ENCODE data around the gene PDAP1.
"Not testable (repeated sequence)": the region's sequence is repeated elsewhere in the genome, so short reads cannot be mapped to it uniquely, and the experiment has no call there.

Gene PDAP1

DNA sequence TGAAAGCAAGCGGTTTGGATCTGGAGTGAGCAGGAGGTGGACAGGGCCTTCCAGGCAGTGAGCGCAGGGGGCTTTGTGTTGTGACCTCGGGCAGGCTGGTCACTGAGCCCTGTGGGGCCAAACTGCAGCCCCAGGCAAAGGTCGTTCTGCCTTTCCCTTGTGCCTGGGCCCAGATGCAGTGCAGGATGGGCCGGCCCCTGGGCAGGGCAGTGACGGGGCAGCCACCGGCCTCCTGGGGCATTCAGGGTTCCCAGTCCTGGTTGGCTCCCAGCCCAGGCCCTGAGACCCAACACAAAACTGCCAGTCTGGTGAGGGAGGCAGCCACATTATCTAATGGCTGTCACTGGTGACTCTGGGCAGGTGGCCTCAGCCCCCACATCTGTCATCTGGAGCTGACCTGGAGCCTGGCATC is 26.7 kb downstream of the PDAP1 start:
- H3K27ac ChIP-seq: no peak overlapping the region
- peaks cover 37% of the 10 kb centered on the region for H3K36me3 ChIP-seq (replicated peaks)
- in situ Hi-C loops (cut with HindIII; ENCODE audit: low pct_ligation_motif_present, low sequenced_read_pairs): no loop called here
- no peak for DNase-seq
- TF ChIP-seq, protein P1, sequence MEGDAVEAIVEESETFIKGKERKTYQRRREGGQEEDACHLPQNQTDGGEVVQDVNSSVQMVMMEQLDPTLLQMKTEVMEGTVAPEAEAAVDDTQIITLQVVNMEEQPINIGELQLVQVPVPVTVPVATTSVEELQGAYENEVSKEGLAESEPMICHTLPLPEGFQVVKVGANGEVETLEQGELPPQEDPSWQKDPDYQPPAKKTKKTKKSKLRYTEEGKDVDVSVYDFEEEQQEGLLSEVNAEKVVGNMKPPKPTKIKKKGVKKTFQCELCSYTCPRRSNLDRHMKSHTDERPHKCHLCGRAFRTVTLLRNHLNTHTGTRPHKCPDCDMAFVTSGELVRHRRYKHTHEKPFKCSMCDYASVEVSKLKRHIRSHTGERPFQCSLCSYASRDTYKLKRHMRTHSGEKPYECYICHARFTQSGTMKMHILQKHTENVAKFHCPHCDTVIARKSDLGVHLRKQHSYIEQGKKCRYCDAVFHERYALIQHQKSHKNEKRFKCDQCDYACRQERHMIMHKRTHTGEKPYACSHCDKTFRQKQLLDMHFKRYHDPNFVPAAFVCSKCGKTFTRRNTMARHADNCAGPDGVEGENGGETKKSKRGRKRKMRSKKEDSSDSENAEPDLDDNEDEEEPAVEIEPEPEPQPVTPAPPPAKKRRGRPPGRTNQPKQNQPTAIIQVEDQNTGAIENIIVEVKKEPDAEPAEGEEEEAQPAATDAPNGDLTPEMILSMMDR (IDR thresholded peaks at IDR 0.05; ENCODE audit: low read depth, low read length, missing control alignments): no peak
- H3K27me3 ChIP-seq (replicated peaks): no peaks in the 10 kb centered on the region
- no peak overlapping the region for H3K4me3 ChIP-seq (ENCODE audit: low read depth, low read length)

DNA sequence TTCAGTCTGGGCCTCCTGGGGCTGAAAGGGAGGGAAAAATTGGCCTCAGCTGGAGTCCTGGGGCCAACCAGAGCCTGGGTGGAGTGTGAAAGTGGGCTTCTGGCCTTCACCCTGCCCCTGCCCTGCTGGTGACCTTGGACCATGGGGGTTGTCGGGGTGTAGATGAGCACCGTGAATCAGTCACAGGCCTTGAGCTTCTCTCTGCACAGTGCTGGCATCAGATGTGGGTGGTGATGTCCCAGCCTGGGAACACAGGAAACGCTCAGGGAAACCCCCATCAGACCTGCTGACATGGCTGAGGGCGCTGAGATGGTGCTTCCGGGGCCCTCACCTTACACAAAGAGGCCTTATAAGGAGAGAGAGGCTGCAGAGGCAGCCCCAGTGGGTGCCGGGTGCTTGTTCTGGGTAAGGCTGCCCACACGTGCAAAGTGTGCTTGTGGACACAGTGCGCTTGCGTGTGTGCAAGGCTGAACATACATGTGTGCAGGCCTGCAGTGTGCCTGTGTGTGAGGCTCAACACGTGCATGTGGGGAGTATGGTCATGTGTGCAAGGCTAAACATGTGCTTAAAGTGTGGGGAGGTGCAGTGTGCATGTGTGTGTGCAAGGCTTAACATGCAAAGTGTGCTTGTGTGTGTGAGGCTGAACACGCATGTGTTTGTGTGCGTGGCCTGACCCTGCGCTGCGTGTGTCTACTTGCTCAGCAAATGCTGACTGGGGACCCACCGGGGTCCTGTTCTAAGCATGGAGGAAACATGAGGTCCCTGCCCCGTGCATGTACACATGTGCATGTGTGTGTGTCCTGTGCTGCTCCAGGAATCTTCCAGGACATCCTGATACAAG is 27.4 kb downstream of the PDAP1 start:
- no peaks in the 10 kb centered on the region for H3K27me3 ChIP-seq (replicated peaks)
- DNase-seq: no peak
- in situ Hi-C loops (cut with HindIII; ENCODE audit: low pct_ligation_motif_present, low sequenced_read_pairs): no loop called here
- peaks cover 34% of the 10 kb centered on the region for H3K36me3 ChIP-seq (replicated peaks)
- TF ChIP-seq, protein P1 (IDR thresholded peaks at IDR 0.05; ENCODE audit: low read depth, low read length, missing control alignments): no peak
- H3K4me3 ChIP-seq (ENCODE audit: low read depth, low read length): no peak overlapping the region
- peak overlapping the region; percentile 80 for H3K27ac ChIP-seq

DNA sequence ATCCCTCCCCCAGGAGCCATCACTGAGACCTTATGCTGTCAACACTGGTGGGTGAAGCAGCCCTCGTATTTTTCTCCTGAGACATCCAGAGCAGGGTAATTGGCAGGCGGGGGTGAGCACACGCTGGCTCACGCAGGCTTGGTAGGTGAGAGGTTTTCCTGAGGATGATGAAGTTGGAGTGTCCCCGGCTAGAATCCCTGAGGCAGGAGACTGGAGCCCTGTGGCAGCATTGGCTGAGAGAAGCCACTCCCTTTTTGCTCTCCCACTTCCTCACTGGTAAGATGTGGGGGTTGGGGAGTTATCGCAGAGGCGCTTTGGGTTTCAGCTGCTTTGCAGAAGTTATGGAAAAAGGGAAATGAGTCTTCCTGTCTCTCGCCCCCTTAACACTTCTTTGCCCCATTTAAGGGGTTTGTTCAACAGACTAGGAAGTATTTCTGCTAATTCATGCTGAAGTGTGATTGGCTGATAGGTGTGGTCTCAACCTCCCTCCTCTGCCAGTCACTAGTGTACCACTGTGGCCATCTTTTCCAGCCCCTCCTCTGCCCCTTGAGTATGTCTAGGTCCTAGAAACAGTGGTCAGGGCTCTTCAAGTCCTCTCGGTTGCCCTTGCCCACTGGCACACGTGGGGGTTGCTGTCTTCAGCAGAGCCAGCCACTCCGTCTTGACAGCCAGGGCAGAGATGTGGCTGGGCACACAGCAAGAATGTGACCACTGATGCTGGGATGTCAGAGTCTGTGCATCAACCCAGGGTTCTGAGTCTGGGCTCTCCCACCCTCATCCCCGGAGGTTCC is 28.2 kb downstream of the PDAP1 start:
- H3K36me3 ChIP-seq (replicated peaks): peaks cover 27% of the 10 kb centered on the region
- peak; percentile 52 for DNase-seq
- no peak overlapping the region for H3K4me3 ChIP-seq (ENCODE audit: low read depth, low read length)
- no peaks in the 10 kb centered on the region for H3K27me3 ChIP-seq (replicated peaks)
- TF ChIP-seq, protein P1 (IDR thresholded peaks at IDR 0.05; ENCODE audit: low read depth, low read length, missing control alignments): no peak
- peak overlapping the region; percentile 80 for H3K27ac ChIP-seq
- in situ Hi-C loops (cut with HindIII; ENCODE audit: low pct_ligation_motif_present, low sequenced_read_pairs): no loop called here

DNA sequence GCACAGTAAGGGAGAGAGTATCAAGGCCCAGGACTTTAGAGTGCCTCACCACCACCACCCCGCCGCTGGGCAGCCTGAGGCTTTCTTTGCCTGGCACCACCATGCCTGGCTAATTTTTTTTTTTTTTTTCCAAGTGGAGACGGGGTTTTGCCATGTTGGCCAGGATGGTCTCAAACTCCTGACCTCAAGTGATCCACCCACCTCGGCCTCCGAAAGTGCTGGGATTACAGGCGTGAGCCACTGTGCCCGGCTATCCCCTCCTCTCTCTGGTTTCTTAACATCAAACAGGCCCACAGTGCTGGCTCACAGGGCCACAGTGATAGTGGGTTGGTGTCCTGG is 28.7 kb downstream of the PDAP1 start:
- H3K27me3 ChIP-seq (replicated peaks); in situ Hi-C loops (cut with HindIII; ENCODE audit: low pct_ligation_motif_present, low sequenced_read_pairs); DNase-seq; H3K4me3 ChIP-seq (ENCODE audit: low read depth, low read length): not testable (repeated sequence)
- peak overlapping the region; percentile 80 for H3K27ac ChIP-seq
- H3K36me3 ChIP-seq (replicated peaks): peaks cover 27% of the 10 kb centered on the region

DNA sequence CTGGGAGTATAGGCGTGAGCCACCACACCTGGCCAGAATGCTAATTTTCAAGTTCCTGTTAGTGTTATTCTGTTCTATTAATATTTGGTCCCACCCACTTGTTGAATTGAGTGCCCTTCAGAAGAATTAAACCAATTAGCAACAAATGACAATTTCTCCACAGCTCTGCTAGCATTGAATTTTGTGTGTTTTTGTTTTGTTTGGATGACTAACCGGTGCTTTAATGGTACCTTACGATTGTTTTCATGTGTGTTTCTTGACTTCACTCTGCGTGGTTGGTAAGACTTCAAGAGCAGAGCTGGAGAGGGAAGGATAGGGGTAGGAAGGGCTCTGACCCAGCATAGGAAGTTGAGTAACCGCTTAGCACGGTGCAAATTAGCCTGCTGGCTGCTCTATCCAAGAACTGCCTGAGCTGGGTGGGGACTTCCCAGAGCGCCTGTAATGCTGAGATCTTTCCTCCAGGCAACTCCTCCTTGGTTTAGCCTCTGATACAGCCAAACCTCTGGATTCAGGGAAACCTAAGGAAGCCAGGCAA is 29.3 kb downstream of the PDAP1 start:
- DNase-seq: peak; percentile 85
- no peak overlapping the region for H3K4me3 ChIP-seq (ENCODE audit: low read depth, low read length)
- no peaks in the 10 kb centered on the region for H3K27me3 ChIP-seq (replicated peaks)
- TF ChIP-seq, protein P1 (IDR thresholded peaks at IDR 0.05; ENCODE audit: low read depth, low read length, missing control alignments): peak; percentile 10
- peak overlapping the region; percentile 80 for H3K27ac ChIP-seq
- H3K36me3 ChIP-seq (replicated peaks): peaks cover 27% of the 10 kb centered on the region
- in situ Hi-C loops (cut with HindIII; ENCODE audit: low pct_ligation_motif_present, low sequenced_read_pairs): no loop called here

All from brain microvascular endothelial cell (primary cell).